Activated naive CD4-positive, alpha-beta T cell (primary cell): Measurements from ENCODE around the gene RFLNA.

Experiments
- DNase-seq, 4 experiments: peaks; one replicate each; lab custom pipeline; 2025; lab: John Stamatoyannopoulos, UW

RFLNA gene

DNA sequence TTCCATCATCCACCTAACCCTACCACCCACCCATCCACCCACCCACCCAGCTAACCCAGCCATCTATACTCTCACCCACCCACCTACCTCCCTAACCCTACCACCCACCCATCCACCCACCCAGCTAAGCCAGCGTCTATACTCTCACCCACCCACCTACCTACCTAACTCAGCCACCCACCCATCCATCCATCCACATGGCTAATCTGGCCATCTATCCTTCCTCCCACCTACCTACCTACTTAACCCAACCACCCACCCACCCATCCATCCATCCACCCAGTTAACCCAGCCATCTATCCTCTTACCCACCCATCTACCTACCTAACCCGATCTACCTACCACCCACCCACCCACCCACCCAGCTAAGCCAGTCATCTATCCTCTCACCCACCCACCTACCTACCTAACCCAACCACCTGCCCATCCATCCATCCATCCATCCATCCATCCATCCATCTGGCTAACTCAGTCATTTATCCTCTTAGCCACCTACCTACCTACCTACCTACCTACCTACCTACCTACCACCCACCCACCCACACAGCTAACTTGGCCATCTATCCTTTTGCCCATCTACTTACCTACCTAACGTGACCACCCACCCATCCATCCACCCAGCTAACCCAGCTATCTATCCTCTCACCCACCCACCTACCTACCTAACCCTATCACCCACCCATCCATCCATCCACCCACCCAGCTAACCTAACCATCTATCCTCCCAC, 44.1 kb downstream of the RFLNA start:
- DNase-seq, result no peak

DNA sequence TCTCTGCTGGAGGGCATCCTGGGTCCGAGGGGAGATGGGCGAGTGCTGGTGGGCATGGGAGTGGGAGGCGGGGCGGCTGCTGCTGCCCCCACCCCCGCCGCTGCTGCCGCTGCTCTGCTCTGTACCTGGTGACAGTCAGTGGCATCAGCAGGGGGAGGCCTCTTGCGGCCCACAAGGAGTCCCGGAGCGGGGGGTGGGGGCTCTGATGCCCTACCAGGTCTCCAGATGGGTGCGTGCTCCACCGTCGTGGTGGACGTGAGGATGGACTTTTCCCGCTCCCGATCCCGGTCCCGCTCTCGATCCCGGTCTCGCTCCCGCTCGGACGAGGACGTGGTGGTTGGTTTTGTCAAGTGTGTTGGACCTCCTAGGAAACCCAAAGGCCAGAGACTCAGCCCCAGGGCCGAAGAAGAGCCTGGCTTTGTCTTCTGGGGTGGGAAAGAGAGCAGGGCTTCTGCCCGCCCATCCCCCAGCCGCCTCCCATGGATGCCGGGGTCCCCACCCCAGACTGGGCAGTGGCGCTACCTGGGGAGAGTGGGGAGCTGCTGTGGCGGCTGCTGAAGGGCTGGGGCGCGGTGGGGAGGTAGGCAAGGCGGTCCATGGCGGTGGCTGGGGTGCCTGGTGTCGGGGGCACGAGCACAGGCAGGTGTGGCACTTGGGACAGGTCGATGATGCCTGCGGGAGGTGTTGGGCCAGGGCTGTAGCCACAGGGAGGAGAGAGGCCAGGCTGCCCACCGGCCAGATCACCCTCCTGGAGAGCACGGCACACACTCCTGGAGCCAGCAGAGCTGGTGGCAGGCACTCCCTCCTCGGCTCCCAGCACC, 45.4 kb downstream of the RFLNA start:
- no peak for DNase-seq

DNA sequence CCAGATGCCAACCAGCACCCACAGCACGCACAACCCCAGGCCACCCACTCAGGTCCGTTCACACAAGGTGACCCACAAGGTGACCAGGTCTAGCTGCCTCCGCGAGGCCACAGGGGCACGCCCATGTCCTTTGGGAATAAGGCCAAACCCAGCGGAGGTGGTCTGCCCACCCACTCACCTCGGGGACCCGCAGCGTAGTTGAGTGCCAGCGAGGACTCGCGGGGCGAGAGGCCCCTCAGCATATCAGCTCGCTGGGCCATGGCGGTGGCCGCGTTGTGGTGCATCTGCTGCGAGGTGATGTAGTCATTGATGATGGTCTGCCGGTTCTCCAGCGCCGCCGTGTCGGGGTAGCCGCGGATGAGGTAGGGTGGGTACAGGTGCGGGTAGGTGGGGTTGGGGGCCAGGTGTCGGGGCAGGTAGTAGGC, 46.8 kb downstream of the RFLNA start:
- no peak for DNase-seq

DNA sequence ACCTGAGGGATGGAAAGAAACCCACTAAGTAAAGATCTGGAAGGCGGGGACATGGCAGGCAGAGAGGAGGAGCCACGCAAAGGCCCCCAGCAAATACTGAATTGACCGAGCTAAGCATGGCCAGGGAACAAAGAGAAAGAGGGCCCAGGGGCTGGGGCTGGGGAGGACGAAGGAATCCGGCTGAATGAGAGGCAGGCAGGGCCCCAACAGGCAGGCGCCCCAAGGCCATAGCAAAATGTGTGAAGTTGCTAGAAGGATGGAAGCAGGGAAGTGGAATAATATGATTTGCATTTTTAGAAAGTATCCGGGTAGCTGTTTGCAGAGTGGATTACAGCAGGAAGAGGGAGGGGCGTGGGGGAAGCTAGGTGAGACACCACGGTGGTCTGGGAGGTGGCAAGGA, 49.1 kb downstream of the RFLNA start:
- no peak for DNase-seq

DNA sequence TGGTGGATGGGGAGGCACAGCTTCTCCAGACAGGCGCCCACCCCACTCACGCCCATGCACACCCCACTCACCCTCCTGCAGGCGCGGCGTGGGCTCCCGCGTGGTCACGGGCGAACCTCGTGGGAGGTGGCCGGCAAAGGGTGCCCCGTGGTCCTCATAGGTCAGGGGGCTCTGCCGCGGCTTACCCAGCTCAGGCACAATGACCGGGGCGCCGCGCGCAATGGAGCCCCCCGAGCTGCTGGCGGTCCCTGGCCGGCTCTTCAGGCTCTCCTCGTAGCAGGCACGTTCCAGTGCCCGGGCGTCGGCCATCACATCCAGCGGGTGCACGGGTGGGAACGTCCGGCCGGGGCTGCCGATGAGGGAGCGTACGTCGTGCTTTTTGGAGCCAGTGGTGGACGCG, 49.6 kb downstream of the RFLNA start:
- DNase-seq, result no peak

DNA sequence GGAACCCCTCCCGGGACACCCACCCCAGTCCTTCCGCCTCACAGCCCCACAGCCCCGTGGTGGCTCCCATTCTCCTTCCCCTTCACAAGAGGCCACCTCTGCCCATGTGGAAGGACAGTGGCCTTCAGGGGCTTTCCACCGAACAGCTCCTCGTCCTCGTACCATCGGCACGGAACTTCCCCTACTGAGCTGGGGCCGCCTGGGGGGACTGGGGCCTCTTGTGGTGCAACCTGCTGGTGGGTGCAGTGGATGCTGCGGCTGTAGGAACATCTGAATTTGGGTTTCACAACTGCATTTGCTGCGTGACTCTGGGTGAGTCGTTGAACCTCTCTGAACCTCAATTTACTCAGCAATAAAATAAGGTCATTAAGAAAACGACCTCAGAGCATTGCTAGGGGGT, 50.9 kb downstream of the RFLNA start:
- no peak for DNase-seq

DNA sequence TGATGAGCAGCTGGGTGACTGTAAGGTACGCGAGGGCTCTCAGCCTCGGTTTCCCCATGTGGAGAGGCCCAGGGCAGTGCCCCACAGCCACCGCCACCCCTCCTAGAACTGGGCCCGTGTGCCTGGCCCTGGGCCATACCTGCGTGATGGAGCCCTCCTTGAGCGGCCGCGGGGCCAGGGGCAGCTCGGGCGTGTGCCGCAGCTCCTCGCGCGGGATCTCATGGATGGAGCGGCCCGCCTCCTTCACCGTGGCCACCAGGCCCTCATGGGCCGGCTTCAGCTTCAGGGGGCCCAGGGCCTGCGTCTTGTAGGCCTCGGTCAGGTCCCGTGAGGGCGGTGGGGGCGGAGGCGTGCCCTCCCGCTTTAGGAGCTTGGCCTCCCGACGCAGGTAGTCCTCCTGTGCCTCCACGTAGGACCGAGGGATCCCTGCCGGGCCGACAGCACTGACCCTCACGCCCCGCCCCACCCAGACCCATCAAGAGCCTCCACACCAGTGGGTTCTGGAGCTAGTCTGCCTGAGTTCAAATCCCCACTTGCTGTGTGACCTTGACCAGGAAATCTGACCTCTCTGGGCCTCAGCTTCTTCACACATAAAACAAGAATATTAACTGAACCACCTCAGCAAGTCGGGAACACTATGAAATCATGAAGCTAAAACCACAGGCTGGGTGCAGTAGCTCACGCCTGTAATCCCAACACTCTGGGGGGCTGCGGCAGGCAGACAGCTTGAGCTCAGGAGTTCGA, 51.7 kb downstream of the RFLNA start:
- no peak for DNase-seq

DNA sequence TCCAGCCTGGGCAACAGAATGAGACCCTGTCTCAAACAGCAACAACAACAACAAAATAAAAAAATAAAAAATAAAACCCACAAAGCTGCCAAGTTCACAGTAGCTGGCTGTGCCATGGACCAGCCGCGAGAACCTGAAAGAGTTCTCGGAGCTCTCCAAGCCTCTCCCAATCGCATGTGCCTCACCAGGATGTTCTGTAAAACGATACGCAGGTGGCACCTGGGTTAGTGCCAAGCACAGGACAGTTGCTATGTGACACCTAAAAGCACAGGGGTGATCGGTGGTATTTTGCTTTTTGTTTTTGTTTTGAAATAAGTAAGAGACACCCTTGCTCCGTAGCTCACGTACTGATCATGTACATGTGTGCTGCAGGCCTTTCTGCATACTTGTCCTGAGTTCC, 52.4 kb downstream of the RFLNA start:
- DNase-seq, result no peak

DNA sequence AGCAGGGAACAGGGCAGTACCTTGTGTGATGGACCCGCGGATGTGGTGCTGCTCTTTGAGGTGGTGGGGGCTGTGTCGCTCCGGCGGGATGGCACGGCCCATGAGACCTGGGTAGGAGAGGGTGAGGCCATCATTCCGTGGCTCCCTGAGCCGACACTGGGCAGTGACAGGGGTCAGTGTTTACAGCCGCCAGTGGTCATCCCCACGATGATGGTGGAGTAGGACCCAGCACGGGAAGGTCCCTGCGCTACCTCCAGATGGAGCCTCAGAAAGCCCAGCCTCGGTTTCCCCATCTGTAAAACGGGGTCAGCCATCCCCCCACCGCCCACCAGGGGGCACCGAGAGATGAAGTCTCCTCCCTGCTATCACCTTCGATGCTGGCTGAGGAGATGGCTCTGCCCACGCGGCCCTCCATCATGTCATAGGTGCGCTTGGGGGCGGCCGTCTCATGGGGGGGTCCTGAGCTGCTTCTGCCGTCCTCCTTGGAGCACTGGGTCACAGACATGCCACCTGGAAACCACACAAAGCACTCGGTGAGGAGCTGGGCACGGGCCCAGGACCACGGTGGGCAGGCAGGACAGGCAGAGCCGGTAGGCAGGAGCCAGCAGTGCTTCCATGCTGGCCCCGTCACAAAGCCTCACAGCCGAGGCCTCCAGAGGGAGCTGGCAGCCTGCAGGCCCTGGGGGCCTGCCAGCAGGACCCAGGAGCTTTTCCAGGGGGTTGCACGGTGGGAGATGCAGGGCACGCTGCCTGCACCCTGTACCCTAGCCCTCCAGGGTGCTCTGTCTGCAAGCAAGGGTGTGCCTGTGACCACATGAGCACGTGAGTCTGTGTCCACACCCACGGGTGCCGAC, 53.1 kb downstream of the RFLNA start:
- DNase-seq, result peak in 2 of 4 experiments; percentile 21 to 23

DNA sequence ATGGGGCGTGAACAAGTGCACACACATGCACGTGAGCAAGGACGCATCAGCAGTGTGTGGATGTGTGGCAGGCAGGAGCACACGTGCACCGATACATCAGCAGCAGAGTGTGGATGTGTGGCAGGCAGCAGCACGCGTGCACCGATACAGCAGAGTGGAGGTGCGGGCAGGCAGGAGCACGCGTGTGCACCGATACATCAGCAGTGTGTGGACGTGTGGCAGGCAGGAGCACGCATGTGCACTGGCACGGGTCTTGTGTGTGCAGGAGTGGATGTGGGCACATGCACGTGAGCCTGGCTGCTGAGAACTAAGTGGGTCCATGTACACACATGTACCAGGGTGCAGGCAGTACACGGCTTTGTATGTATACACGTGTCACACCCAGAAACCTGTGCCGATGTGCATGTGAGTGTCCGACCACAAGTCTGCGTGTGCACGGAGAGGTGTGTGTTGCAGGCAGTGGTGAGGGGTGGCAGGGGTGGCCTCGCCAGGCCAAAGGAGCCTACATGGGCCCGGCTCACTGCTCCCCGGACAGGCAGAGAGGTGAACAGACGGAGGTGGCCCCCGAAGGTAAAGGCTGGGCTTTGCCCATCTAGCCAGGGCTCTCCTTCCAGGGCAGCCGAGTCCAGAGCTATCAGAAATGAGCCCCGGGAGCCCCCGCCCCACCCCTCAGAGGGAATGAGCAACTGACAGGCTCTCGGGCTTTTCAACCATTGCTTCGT, 53.9 kb downstream of the RFLNA start:
- no peak for DNase-seq

DNA sequence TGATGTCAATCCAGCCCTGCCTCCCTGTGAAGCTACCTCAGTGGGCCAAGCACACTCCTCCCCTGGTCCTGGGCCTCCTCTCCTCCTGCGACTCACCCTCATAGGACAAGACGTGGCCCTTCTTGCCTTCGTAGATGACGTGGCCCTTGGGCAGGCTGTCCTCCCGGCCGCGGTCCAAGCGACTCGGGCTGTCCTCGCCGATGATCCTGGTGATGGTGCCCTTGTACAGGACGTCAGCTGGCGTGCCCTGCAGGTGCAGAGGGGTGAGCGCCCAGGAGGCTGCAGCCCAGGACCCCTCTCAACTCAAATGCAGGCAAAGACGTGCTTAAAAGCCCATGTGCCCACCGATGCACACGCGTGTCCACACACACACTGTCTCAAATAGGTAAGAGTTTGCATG, 55.6 kb downstream of the RFLNA start:
- no peak for DNase-seq

DNA sequence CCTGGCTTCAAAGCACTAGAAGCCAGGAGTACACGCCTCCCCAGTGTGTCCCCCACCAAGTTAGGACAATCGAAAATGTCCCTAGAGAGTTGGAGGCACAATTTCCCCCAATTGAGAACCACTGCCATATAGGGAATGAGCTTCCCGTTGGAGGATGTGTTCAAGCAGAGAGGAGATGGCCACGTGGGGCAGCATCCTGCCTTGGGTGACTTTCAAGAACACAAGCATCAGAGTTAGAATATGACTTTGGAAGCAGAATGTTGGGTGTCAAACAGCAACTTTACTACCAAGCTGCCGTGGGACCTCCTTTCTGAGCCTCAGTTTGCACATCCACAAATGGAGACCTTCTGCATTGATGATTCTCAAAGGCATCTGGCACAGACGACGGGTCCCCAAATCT, 56.5 kb downstream of the RFLNA start:
- DNase-seq, result no peak

DNA sequence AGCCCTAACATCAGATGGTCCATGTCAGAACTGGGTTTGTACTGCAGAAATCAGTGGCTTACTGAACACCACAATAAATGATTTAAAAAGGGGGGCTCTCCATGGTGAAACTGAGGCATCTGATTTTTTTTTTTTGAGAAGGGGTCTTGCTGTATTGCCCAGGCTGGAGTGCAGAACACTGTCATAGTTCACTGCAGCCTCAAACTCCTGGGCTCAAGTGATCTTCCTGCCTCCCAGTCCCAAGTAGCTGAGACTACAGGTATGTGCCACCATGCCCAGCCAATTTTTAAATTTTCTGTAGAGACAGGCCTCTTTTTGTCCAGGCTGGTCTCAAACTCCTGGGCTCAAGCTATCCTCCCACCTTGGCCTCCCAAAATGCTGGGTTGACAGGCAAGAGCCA, 57.4 kb downstream of the RFLNA start:
- DNase-seq, result no peak

DNA sequence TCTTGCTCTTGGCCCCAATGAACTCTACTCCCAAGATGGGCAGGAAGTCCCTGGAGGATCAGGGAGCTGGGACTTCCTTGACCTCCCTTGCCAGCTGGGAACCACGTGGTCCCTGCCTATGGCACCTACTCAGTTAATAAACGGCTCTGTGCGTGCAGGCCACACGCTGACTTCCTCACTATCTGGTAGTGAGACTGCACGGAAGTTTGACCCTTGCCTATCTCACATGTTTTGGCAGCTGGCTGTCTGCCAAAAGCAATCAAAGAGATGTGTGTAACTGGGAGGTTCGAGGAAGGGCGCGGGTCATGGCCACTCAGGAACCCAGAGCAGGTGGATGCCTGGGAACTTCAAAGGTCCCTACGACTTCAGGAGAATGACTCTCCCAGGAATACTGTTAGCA, 57.9 kb downstream of the RFLNA start:
- DNase-seq, result no peak

DNA sequence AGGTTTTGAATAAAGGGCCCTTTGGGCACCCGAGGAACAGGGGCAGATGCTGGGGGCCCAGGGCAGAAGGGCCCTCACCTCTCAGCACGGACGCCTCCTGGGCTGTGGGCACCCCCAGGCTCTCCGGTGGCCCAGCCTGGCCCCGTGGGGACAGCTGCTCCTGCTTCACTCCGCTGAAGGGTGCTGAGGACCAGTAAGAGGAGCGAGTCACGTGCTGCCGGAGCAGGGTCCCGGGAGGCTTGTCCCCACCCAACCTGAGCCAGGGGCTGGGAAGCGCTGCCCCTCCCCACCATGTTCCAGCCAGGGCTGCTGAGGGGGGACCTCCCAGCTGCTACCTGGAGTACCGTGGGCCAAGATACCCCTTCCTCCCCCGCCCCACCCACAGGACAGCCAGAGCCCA, 59.5 kb downstream of the RFLNA start:
- DNase-seq, result no peak

DNA sequence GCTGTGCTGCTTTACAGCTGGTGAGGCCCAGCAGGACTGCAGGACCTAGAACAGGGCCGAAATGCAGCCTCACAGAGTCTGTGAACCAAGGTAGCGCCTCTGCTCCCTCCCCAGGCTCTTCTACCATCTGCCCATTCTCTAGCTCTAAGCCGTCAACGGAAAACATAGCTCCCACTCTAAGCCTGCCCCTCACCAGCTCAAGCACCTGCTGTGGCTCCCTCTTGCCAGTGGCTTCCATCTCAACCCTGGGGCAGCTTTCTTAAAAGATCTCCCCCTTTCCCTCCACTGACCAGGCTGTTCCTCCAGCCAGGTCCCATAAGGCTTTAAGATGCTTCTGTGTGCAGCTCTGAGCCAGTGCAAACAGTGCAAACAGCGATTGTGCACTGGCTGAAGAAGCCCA, 61.3 kb downstream of the RFLNA start:
- DNase-seq, result no peak

DNA sequence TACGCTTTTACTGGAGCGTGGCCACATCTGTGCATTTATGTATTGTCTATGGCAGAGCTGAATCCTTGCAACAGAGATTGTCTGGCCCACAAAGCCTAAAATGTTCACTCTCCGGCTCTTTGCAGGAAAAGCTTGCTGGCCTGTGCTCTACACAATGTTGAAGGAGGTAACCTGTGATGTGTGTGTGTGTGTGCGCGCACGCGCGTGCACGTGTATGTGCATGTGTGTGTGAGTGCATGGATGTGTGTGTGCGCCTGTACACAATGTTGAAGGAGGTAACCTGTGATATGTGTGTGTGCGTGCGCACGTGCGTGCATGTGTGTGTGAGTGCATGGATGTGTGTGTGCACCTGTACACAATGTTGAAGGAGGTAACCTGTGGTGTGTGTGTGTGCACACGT, 62.7 kb downstream of the RFLNA start:
- DNase-seq, result no peak

DNA sequence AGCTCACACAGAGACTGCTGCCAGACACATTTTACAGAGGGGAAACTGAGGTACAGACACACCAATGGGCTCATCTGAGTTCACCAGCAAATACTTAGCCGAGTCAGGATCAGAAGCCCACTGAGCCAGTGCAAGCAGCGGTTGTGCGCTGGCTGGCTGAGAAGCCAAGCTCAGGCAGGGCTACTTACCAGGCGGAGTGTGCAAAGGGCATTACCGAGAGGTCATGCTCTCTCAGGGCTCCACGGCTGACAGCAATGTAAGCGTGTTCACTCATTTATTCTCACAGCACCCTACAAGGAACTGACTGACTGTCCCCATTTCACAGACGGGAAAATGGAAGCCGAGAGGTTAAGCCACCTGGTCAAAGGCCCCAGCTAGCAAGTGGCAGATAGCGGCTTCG, 63.7 kb downstream of the RFLNA start:
- DNase-seq, result no peak

DNA sequence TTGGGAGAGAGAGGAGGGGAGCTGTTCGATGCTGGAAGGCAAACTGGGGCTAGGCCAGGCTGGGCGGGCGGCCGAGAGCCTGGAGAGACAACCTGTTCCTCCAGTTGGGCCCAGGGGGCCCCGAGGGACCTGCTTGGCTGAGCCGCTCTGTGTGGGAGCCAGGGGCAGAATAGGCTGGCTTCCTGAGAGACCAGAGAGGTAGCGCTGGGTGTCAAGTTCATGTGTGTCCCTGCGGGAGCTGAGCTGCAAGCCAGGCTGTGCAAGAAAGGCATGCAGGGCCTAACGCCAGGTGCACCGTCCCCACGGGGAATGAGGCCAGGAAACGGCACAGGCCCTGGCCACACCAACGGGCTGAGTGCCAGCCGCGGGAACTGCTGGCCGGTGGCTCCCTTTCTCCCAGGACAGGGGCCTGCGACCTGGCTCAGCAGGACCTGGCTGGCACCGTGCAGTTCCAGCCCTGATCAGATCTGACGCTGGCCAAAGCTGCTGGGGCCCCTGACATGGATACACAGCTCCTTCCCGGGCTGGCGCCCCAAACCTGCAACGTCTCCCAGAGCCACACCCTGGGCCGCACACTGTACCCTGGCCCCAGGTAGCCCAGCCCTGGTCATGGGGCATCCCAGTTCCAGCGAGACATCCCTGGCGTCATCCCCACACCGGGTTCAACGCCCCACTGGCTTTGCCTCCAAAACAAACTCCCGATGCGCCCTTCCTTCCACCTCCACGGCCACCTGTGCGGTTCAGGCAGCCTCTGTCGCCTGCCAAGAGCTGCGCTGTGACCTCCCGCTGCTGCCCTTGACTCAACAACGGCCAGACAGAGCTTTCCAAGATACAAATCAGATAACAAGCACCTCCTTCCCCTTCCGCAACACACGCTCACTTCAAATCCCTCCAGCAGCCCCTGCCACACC, 65.0 kb downstream of the RFLNA start:
- DNase-seq, result no peak
